ENCODE data around the gene SLAIN2.

DNA sequence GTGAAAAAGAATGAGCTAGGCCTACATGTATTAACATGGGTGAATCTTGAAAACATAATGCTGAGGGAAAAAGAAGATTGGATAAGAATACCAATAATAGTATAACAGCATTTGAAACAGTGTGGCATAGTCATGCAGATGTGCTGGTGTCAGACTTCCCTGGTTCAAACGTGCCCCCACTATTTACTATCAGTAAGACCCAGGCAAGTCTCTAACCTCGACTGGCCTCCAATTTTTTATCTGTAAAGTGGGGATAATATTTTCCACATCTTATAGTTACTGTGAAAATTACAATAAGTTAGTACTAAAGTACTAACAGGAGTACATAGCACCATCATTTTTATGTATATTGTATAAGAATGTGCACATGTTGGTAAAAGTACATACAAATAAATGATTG lies 17.0 kb upstream of the SLAIN2 start:
- TF ChIP-seq, protein P1, sequence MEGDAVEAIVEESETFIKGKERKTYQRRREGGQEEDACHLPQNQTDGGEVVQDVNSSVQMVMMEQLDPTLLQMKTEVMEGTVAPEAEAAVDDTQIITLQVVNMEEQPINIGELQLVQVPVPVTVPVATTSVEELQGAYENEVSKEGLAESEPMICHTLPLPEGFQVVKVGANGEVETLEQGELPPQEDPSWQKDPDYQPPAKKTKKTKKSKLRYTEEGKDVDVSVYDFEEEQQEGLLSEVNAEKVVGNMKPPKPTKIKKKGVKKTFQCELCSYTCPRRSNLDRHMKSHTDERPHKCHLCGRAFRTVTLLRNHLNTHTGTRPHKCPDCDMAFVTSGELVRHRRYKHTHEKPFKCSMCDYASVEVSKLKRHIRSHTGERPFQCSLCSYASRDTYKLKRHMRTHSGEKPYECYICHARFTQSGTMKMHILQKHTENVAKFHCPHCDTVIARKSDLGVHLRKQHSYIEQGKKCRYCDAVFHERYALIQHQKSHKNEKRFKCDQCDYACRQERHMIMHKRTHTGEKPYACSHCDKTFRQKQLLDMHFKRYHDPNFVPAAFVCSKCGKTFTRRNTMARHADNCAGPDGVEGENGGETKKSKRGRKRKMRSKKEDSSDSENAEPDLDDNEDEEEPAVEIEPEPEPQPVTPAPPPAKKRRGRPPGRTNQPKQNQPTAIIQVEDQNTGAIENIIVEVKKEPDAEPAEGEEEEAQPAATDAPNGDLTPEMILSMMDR (IDR thresholded peaks at IDR 0.05), result no peak
- TF ChIP-seq ZFX (IDR thresholded peaks at IDR 0.05; ENCODE audit: borderline replicate concordance), result no peak

Measured in 22Rv1 (cell line).